ENCODE measurements around the gene CCDC6.

DNA sequence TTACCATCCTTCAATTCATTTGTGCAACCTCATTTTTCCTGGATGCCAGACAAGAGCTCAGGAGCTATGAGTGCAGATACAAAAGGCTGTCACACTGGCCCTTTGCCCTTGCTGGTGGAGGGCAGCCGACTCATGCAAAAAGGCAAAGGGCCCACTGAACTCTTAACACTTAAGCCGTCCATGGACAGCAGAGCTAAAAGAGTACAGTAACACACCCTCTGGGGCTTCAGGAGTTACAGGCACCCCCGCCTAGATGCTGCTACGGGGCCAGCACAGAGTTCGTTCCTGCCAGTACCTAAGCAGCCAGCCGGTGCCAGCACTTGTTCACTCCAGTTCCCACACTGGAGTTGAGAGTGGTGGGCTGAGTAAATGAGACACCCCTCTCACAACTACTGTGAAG, 83.2 kb downstream of the CCDC6 start:
- TF ChIP-seq, protein P1, sequence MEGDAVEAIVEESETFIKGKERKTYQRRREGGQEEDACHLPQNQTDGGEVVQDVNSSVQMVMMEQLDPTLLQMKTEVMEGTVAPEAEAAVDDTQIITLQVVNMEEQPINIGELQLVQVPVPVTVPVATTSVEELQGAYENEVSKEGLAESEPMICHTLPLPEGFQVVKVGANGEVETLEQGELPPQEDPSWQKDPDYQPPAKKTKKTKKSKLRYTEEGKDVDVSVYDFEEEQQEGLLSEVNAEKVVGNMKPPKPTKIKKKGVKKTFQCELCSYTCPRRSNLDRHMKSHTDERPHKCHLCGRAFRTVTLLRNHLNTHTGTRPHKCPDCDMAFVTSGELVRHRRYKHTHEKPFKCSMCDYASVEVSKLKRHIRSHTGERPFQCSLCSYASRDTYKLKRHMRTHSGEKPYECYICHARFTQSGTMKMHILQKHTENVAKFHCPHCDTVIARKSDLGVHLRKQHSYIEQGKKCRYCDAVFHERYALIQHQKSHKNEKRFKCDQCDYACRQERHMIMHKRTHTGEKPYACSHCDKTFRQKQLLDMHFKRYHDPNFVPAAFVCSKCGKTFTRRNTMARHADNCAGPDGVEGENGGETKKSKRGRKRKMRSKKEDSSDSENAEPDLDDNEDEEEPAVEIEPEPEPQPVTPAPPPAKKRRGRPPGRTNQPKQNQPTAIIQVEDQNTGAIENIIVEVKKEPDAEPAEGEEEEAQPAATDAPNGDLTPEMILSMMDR (IDR thresholded peaks at IDR 0.05): no peak
- TF ChIP-seq POLR2A (IDR thresholded peaks at IDR 0.05): no peak
